ENCODE results near the gene TEX22. TPM values are rescaled to one million over a fixed set of nuclear protein-coding genes. Genes with fewer than 3 reads are reported as not detected.

The TEX22 gene
- total RNA-seq, 1 donor, result 0.27 TPM

GRCh38 chr14:105418269-105419194 lies 20.2 kb downstream of the TEX22 start:
- H3K4me3 ChIP-seq (ENCODE audit: low read depth, low read length), result peak overlapping the region; percentile 80
- DNase-seq (ENCODE audit: low read depth), result no peak
- TF ChIP-seq CTCF (IDR thresholded peaks at IDR 0.05; ENCODE audit: insufficient read depth, low read length), result no peak

GRCh38 chr14:105419195-105420091 lies 21.1 kb downstream of the TEX22 start, which contains the start of gene MTA1:
TSS of gene MTA1 (plus strand) at chr14:105419827. CDS start at chr14:105420036, 209 bp downstream.
- no peak for TF ChIP-seq CTCF (IDR thresholded peaks at IDR 0.05; ENCODE audit: insufficient read depth, low read length)
- no peak for DNase-seq (ENCODE audit: low read depth)
- H3K4me3 ChIP-seq (ENCODE audit: low read depth, low read length), result peak within 1 kb of the TSS; percentile 80

- no peak for TF ChIP-seq CTCF (IDR thresholded peaks at IDR 0.05; ENCODE audit: insufficient read depth, low read length)
- DNase-seq (ENCODE audit: low read depth), result no peak
- H3K4me3 ChIP-seq (ENCODE audit: low read depth, low read length), result peak overlapping the region; percentile 80
These were observed 22.0 kb downstream of the TEX22 start for GRCh38 chr14:105420101-105420973.

GRCh38 chr14:105420974-105421674 lies 22.8 kb downstream of the TEX22 start:
- no peak for TF ChIP-seq CTCF (IDR thresholded peaks at IDR 0.05; ENCODE audit: insufficient read depth, low read length)
- no peak for DNase-seq (ENCODE audit: low read depth)
- H3K4me3 ChIP-seq (ENCODE audit: low read depth, low read length), result peak overlapping the region; percentile 80

- H3K4me3 ChIP-seq (ENCODE audit: low read depth, low read length), result peak overlapping the region; percentile 80
- TF ChIP-seq CTCF (IDR thresholded peaks at IDR 0.05; ENCODE audit: insufficient read depth, low read length), result no peak
- DNase-seq (ENCODE audit: low read depth), result no peak
These were observed 23.6 kb downstream of the TEX22 start for GRCh38 chr14:105421723-105422615.

Data from fibroblast of the aortic adventitia (primary cell).